Activated gamma-delta T cell (primary cell): ENCODE measurements around the gene C6orf132.

ENCODE experiments used
- DNase-seq: peaks from one replicate; lab custom pipeline; 2025; lab: John Stamatoyannopoulos, UW

C6orf132 gene

GRCh38 chr6:42135161-42135560, 7.3 kb downstream of the C6orf132 start:
- DNase-seq, result no peak

- DNase-seq, result no peak
These were observed 8.5 kb downstream of the C6orf132 start for GRCh38 chr6:42133926-42134325.

GRCh38 chr6:42131531-42131930, 10.9 kb downstream of the C6orf132 start:
- no peak for DNase-seq

- no peak for DNase-seq
These were observed 13.1 kb downstream of the C6orf132 start for GRCh38 chr6:42129360-42129676.

GRCh38 chr6:42128460-42129359, 13.7 kb downstream of the C6orf132 start:
- no peak for DNase-seq

- no peak for DNase-seq
These were observed 16.8 kb downstream of the C6orf132 start for GRCh38 chr6:42125663-42126062.

GRCh38 chr6:42125231-42125630, 17.2 kb downstream of the C6orf132 start:
- DNase-seq, result no peak

- no peak for DNase-seq
These were observed 18.1 kb downstream of the C6orf132 start for GRCh38 chr6:42124223-42124836.

GRCh38 chr6:42123379-42124103, 18.9 kb downstream of the C6orf132 start:
- no peak for DNase-seq

GRCh38 chr6:42120895-42121865, 21.2 kb downstream of the C6orf132 start:
- DNase-seq, result no peak

- DNase-seq, result no peak
These were observed 24.0 kb downstream of the C6orf132 start for GRCh38 chr6:42118162-42119001.

- DNase-seq, result no peak
These were observed 24.6 kb downstream of the C6orf132 start for GRCh38 chr6:42117843-42118161.

GRCh38 chr6:42113936-42114636, 28.3 kb downstream of the C6orf132 start:
- no peak for DNase-seq

- DNase-seq, result no peak
These were observed 30.1 kb downstream of the C6orf132 start for GRCh38 chr6:42112351-42112750.

- DNase-seq, result no peak
These were observed 31.7 kb downstream of the C6orf132 start for GRCh38 chr6:42110683-42111082.

GRCh38 chr6:42108071-42108470, 34.3 kb downstream of the C6orf132 start:
- DNase-seq, result no peak

- no peak for DNase-seq
These were observed 36.1 kb downstream of the C6orf132 start for GRCh38 chr6:42106112-42107023.

GRCh38 chr6:42105709-42106108, 36.7 kb downstream of the C6orf132 start:
- no peak for DNase-seq

GRCh38 chr6:42105156-42105648, 37.2 kb downstream of the C6orf132 start:
- DNase-seq, result no peak
